HG02588 (cell line): ENCODE results near the gene SLC1A3.
"Not testable (repeated sequence)": the region's sequence is repeated elsewhere in the genome, so short reads cannot be mapped to it uniquely, and the experiment has no call there.

Source experiments
- ATAC-seq: cut with Tn5 transposase; IDR thresholded peaks from one replicate; pipeline ENCODE4 v1.9.1; 2021; ENCODE audit warnings: mild to moderate bottlenecking, moderate library complexity; ENCODE audit not compliant: unreplicated experiment

SLC1A3 gene

GRCh38 chr5:36630201-36631145 is 24.1 kb downstream of the SLC1A3 start:
- ATAC-seq, result no peak

GRCh38 chr5:36631154-36631553 is 24.7 kb downstream of the SLC1A3 start:
- no peak for ATAC-seq

- ATAC-seq, result no peak
Observed at GRCh38 chr5:36631620-36632362, 25.4 kb downstream of the SLC1A3 start.

- ATAC-seq, result no peak
Observed at GRCh38 chr5:36632363-36632664, 25.9 kb downstream of the SLC1A3 start.

GRCh38 chr5:36635721-36636390 is 29.4 kb downstream of the SLC1A3 start:
- no peak for ATAC-seq

- ATAC-seq, result no peak
Observed at GRCh38 chr5:36637101-36637500, 30.7 kb downstream of the SLC1A3 start.

GRCh38 chr5:36637516-36637915 is 31.1 kb downstream of the SLC1A3 start:
- ATAC-seq, result no peak

- no peak for ATAC-seq
Observed at GRCh38 chr5:36638056-36638455, 31.6 kb downstream of the SLC1A3 start.

- no peak for ATAC-seq
Observed at GRCh38 chr5:36640949-36641348, 34.5 kb downstream of the SLC1A3 start.

- no peak for ATAC-seq
Observed at GRCh38 chr5:36641431-36641830, 35.0 kb downstream of the SLC1A3 start.

- no peak for ATAC-seq
Observed at GRCh38 chr5:36642089-36642488, 35.7 kb downstream of the SLC1A3 start.

- no peak for ATAC-seq
Observed at GRCh38 chr5:36643162-36643561, 36.8 kb downstream of the SLC1A3 start.

GRCh38 chr5:36643841-36644240 is 37.4 kb downstream of the SLC1A3 start:
- ATAC-seq, result not testable (repeated sequence)

- ATAC-seq, result no peak
Observed at GRCh38 chr5:36644727-36645126, 38.3 kb downstream of the SLC1A3 start.

GRCh38 chr5:36646100-36646499 is 39.7 kb downstream of the SLC1A3 start:
- ATAC-seq, result no peak

GRCh38 chr5:36646507-36647023 is 40.2 kb downstream of the SLC1A3 start:
- no peak for ATAC-seq

GRCh38 chr5:36647046-36647445 is 40.6 kb downstream of the SLC1A3 start:
- no peak for ATAC-seq

GRCh38 chr5:36648426-36648825 is 42.0 kb downstream of the SLC1A3 start:
- ATAC-seq, result no peak

GRCh38 chr5:36651761-36652685 is 45.6 kb downstream of the SLC1A3 start:
- no peak for ATAC-seq

GRCh38 chr5:36653044-36653705 is 46.8 kb downstream of the SLC1A3 start:
- no peak for ATAC-seq
